WTC11 (cell line): ENCODE data around the gene PCSK2. TPM values are rescaled to one million over a fixed set of nuclear protein-coding genes. Genes with fewer than 3 reads are reported as not detected.

Experiments
- ATAC-seq: fragments of 200-7000 bp; cut with Tn5 transposase; 2 replicates; pipeline ENCODE4 v1.10.0; 2021; ENCODE audit warnings: mild to moderate bottlenecking, moderate library complexity
- CTCF ChIA-PET: fragments of 300-600 bp; sonication (Branson Sonifier 250); formaldehyde crosslinking; loops from one replicate; lab custom pipeline; 2021; ENCODE audit warnings: antibody characterized with exemption; lab: Charles Lee
- POLR2A ChIA-PET: fragments of 350-600 bp; sonication (Branson Sonifier 250); formaldehyde crosslinking; loops from one replicate; lab custom pipeline; 2021; ENCODE audit warnings: antibody characterized with exemption; lab: Charles Lee
- DNase-seq: peaks from one replicate; pipeline ENCODE4 v3.0.0; 2021; ENCODE audit warnings: low spot score
- H3K27ac Mint-ChIP-seq: 2 replicates; pipeline ENCODE4 v1.8.0; 2021; ENCODE audit warnings: mixed read lengths
- H3K27me3 Mint-ChIP-seq: 2 replicates; pipeline ENCODE4 v1.8.0; 2021; ENCODE audit warnings: low read depth, mild to moderate bottlenecking, moderate library complexity, mixed read lengths
- H3K36me3 Mint-ChIP-seq: 2 replicates; pipeline ENCODE4 v1.8.0; 2021; ENCODE audit warnings: mixed read lengths
- H3K4me1 Mint-ChIP-seq: 2 replicates; pipeline ENCODE4 v1.8.0; 2022; ENCODE audit warnings: mixed read lengths
- H3K4me3 Mint-ChIP-seq: 2 replicates; pipeline ENCODE4 v1.8.0; 2021; ENCODE audit warnings: mild to moderate bottlenecking, moderate library complexity, mixed read lengths
- H3K9me3 Mint-ChIP-seq: 2 replicates; pipeline ENCODE4 v1.8.0; 2021; ENCODE audit warnings: mixed read lengths
- ATF1 ChIP-seq: sonication (generic); formaldehyde crosslinking; IDR thresholded peaks from 2 replicates; pipeline ENCODE4 v1.8.1; 2023; ENCODE audit warnings: mild to moderate bottlenecking, moderate library complexity, missing genetic modification reagents
- CBFB ChIP-seq: sonication (generic); formaldehyde crosslinking; IDR thresholded peaks from 2 replicates; pipeline ENCODE4 v1.8.1; 2022; ENCODE audit warnings: mild to moderate bottlenecking, low read depth, missing genetic modification reagents
- ETV6 ChIP-seq: sonication (generic); formaldehyde crosslinking; IDR thresholded peaks from 2 replicates; pipeline ENCODE4 v1.8.1; 2022; ENCODE audit warnings: mild to moderate bottlenecking, missing genetic modification reagents
- JUN ChIP-seq: sonication (generic); formaldehyde crosslinking; IDR thresholded peaks from 2 replicates; pipeline ENCODE4 v1.8.0; 2023; ENCODE audit warnings: mild to moderate bottlenecking, missing genetic modification reagents
- OVOL2 ChIP-seq: fragments of 250-450 bp; sonication (Bioruptor Pico); IDR thresholded peaks from 2 replicates; pipeline ENCODE4 v1.9.0; 2021; ENCODE audit warnings: mild to moderate bottlenecking, borderline replicate concordance
- ZBTB21 ChIP-seq: sonication (generic); formaldehyde crosslinking; IDR thresholded peaks from 2 replicates; pipeline ENCODE4 v1.8.1; 2023; ENCODE audit warnings: mild to moderate bottlenecking, missing genetic modification reagents, borderline replicate concordance
- total RNA-seq: library from RNA; stranded (reverse); gene quantifications from 3 replicates; pipeline ENCODE4 v1.2.3, GENCODE V29; 2021
- TF ChIP-seq, protein P1 (sequence below): sonication (generic); formaldehyde crosslinking; IDR thresholded peaks from 2 replicates; pipeline ENCODE4 v1.8.0; 2022; ENCODE audit warnings: mild to moderate bottlenecking, missing genetic modification reagents
- TF ChIP-seq, protein P2 (sequence below): fragments of 200-600 bp; IDR thresholded peaks from 2 replicates; pipeline ENCODE4 v1.8.0; 2022; ENCODE audit warnings: antibody characterized with exemption
- TF ChIP-seq, protein P3 (sequence below): sonication (generic); formaldehyde crosslinking; IDR thresholded peaks from 2 replicates; pipeline ENCODE4 v1.8.1; 2023; ENCODE audit warnings: mild to moderate bottlenecking, moderate library complexity, missing genetic modification reagents
- TF ChIP-seq, protein P4 (sequence below): sonication (generic); formaldehyde crosslinking; IDR thresholded peaks from 2 replicates; pipeline ENCODE4 v1.8.1; 2022; ENCODE audit warnings: mild to moderate bottlenecking, moderate library complexity, missing genetic modification reagents
- TF ChIP-seq, protein P5 (sequence below): fragments of 250-450 bp; sonication (Bioruptor Pico); conservative IDR thresholded peaks from 2 replicates; pipeline ENCODE4 v1.9.0; 2021; ENCODE audit warnings: mild to moderate bottlenecking
- TF ChIP-seq, protein P6 (sequence below): fragments of 250-450 bp; sonication (Bioruptor Pico); IDR thresholded peaks from 2 replicates; pipeline ENCODE4 v1.8.0; 2021; ENCODE audit warnings: mild to moderate bottlenecking

PCSK2 gene
- total RNA-seq, 1 experiment from 2014 or later = 0.74 TPM

DNA sequence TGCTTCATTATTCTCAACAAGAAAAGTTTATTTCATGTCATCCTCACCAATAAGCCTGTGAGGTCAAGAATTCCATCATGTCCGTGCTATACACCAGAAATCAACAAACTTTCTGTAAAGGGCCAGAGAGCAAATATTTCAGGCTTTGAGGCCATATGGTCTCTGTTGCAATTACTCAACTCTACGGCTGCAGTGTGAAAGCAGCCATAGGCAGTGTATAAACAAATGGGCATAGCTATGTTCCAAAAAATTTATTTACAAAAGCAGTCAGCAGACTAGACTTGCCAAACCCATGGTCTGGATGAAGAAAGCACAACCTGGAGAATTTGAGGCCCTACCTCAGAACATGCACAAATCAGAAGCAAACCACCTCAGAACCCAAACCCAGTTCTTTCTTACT is 118.5 kb downstream of the PCSK2 start (continued):
- TF ChIP-seq, protein P1, sequence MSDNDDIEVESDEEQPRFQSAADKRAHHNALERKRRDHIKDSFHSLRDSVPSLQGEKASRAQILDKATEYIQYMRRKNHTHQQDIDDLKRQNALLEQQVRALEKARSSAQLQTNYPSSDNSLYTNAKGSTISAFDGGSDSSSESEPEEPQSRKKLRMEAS = no peak

DNA sequence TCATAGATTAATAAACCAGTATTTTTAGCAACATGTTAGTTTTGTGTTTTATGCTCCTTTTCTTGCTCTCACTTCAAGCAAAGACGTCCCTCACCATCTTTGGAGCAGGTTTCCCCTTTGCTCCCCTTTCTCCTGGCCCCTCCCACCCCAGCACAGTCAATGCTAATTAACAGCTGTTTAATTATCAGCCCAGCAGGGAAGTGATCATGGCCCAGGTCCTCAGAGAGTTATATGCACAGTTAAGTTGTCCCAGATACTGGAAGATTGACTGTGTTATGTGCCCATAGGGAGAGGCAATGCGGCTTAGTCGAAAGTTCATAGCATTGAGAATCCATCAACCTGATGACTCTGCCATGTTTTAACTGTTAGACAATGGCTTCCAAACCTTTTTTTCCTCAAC is 123.5 kb downstream of the PCSK2 start:
- no peak for ATAC-seq
- Mint-ChIP-seq H3K27ac (no peak overlapping the region), H3K4me1 (no peaks in the 10 kb centered on the region), H3K9me3 (peaks cover 5% of the 10 kb centered on the region), H3K27me3 (peaks cover 2% of the 10 kb centered on the region; the same call in 1 of the 2 replicates), H3K4me3 (no peak overlapping the region), H3K36me3 (no peaks in the 10 kb centered on the region)
- no peak for DNase-seq
- ChIA-PET POLR2A (no interaction called here), CTCF (no interaction called here)
- no peak for TF ChIP-seq ATF1 (CRISPR knock-in tag)
- TF ChIP-seq, protein P2, sequence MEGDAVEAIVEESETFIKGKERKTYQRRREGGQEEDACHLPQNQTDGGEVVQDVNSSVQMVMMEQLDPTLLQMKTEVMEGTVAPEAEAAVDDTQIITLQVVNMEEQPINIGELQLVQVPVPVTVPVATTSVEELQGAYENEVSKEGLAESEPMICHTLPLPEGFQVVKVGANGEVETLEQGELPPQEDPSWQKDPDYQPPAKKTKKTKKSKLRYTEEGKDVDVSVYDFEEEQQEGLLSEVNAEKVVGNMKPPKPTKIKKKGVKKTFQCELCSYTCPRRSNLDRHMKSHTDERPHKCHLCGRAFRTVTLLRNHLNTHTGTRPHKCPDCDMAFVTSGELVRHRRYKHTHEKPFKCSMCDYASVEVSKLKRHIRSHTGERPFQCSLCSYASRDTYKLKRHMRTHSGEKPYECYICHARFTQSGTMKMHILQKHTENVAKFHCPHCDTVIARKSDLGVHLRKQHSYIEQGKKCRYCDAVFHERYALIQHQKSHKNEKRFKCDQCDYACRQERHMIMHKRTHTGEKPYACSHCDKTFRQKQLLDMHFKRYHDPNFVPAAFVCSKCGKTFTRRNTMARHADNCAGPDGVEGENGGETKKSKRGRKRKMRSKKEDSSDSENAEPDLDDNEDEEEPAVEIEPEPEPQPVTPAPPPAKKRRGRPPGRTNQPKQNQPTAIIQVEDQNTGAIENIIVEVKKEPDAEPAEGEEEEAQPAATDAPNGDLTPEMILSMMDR = no peak
- TF ChIP-seq, protein P3, sequence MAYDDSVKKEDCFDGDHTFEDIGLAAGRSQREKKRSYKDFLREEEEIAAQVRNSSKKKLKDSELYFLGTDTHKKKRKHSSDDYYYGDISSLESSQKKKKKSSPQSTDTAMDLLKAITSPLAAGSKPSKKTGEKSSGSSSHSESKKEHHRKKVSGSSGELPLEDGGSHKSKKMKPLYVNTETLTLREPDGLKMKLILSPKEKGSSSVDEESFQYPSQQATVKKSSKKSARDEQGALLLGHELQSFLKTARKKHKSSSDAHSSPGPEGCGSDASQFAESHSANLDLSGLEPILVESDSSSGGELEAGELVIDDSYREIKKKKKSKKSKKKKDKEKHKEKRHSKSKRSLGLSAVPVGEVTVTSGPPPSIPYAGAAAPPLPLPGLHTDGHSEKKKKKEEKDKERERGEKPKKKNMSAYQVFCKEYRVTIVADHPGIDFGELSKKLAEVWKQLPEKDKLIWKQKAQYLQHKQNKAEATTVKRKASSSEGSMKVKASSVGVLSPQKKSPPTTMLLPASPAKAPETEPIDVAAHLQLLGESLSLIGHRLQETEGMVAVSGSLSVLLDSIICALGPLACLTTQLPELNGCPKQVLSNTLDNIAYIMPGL (CRISPR knock-in tag) = no peak
- TF ChIP-seq, protein P4, sequence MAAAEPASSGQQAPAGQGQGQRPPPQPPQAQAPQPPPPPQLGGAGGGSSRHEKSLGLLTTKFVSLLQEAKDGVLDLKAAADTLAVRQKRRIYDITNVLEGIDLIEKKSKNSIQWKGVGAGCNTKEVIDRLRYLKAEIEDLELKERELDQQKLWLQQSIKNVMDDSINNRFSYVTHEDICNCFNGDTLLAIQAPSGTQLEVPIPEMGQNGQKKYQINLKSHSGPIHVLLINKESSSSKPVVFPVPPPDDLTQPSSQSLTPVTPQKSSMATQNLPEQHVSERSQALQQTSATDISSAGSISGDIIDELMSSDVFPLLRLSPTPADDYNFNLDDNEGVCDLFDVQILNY = no peak
- TF ChIP-seq, protein P5, sequence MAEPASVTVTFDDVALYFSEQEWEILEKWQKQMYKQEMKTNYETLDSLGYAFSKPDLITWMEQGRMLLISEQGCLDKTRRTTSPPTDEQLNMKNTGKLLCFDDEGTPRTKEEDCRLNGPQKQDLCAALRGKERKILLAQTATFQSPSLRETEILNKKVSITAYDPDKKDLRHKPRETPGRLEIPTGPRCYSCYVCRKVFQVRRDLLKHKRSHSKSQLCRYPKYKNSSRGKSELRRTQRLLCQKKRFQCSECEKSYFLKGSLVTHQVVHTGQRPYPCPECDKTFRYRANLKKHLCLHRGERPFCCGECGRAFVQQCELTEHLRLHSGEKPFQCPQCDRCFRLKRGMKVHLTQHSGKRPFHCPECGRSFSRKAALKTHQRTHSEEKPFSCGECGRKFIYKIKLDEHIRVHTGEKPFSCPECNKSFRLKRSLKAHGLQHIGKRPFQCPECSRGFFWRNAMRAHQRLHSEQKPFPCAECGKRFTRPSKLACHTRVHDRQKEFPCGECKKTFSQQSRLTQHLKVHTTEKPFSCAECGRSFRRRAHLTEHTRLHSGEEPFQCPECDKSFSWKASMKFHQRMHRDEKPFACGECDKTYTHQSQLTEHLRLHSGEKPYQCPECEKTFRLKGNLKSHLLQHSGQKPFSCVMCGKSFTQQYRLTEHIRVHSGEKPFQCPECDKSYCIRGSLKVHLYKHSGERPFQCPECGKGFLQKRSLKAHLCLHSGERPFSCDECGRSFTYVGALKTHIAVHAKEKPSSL = no peak

DNA sequence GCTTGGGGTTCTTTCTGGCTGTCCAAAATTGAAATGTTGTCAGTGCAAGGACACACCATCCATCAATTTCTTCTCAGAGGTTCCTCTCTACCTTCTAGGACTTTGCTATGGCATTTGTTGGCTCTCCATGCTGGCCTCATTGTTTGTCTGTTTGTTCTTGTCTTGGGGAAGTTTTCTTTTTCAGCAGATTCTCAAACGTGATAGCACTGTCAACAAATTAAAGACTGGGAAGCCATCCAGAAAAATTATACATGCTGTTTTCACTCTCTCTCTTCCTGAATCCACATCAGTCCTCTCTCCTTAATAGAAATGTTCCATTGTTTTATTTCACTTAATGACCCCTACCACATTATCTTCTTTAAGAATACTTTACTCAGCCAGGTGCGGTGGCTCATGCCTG is 130.4 kb downstream of the PCSK2 start:
- ChIA-PET POLR2A (no interaction called here), CTCF (no interaction called here)
- DNase-seq (no peak), ATAC-seq (no peak)
- no peaks in the 10 kb centered on the region for H3K4me1 Mint-ChIP-seq
- no peak overlapping the region for H3K4me3 Mint-ChIP-seq
- H3K36me3 Mint-ChIP-seq = no peaks in the 10 kb centered on the region
- no peaks in the 10 kb centered on the region for H3K27me3 Mint-ChIP-seq
- H3K27ac Mint-ChIP-seq = no peak overlapping the region
- TF ChIP-seq ETV6 (CRISPR knock-in tag) = no peak
- TF ChIP-seq JUN (CRISPR knock-in tag) = no peak
- no peak for TF ChIP-seq OVOL2 (CRISPR knock-in tag)
- no peak for TF ChIP-seq CBFB
- no peak for TF ChIP-seq ZBTB21 (CRISPR knock-in tag)
- TF ChIP-seq, protein P6, sequence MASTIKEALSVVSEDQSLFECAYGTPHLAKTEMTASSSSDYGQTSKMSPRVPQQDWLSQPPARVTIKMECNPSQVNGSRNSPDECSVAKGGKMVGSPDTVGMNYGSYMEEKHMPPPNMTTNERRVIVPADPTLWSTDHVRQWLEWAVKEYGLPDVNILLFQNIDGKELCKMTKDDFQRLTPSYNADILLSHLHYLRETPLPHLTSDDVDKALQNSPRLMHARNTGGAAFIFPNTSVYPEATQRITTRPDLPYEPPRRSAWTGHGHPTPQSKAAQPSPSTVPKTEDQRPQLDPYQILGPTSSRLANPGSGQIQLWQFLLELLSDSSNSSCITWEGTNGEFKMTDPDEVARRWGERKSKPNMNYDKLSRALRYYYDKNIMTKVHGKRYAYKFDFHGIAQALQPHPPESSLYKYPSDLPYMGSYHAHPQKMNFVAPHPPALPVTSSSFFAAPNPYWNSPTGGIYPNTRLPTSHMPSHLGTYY (CRISPR knock-in tag) = no peak
- TF ChIP-seq, protein P5 = no peak
- peaks cover 5% of the 10 kb centered on the region for H3K9me3 Mint-ChIP-seq
